HG03442 (cell line): Measurements from ENCODE around the gene C6orf62.
A peak's percentile ranks its signal among the peaks of the same experiment; 100 is the strongest.
"Not testable (repeated sequence)": the region's sequence is repeated elsewhere in the genome, so short reads cannot be mapped to it uniquely, and the experiment has no call there.

Experiments
- ATAC-seq: cut with Tn5 transposase; IDR thresholded peaks from one replicate; pipeline ENCODE4 v1.9.1; 2021; ENCODE audit warnings: mild to moderate bottlenecking, moderate library complexity; ENCODE audit not compliant: unreplicated experiment

The C6orf62 gene

DNA sequence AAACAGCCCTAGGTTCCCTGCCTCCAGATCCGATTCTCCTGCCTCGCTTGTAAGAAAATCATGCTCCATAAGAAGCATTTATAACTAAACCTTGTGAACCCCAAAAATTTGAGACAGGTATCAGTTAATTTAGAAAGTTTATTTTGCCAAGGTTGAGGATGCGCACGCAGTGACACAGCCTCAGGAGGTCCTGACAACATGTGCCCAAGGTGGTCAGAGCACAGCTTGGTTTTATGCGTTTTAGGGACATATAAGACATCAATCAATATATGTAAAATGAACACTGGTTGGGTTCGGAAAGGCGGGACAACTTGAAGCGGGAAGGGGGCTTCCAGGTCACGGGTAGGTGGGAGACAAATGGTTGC, 50.0 kb downstream of the C6orf62 start:
- ATAC-seq: no peak

DNA sequence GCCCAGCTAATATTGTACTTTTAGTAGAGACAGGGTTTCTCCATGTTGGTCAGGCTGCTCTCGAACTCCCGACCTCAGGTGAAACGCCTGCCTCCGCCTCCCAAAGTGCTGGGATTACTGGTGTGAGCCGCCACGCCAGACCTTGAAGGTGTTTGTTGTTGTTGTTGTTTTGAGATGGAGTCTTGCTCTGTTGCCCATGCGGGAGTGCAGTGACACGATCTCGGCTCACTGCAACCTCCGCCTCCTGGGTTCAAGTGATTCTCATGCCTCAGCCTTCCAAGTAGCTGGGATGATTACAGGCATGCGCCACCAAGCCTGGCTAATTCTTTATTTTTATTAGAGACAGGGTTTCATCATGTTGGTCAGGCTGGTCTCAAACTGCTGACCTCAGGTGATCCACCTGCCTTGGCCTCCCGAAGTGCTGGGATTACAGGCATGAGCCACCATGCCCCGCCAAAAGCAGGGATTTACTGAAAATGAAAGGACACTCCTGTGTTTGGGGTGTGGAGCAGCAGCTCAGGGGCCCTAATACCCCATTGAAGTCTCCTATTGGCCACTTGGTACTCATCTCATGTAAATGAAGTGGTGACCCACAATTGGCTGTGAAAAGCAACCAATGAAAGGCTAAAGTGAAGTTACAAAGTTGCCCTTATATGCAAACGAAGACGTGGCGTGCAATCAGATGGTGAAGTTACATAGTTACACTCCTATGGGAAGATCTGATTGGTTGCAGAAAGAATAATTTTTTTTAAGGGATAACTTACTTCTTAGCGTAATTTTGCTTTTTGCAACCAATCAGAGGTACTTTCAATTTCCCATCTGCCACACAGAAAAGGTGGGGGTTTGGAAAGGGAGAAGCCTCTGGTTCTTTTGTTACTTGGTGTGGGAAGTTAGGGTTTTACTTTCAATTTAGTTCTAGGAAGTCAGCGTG, 50.6 kb downstream of the C6orf62 start:
- ATAC-seq: not testable (repeated sequence)

DNA sequence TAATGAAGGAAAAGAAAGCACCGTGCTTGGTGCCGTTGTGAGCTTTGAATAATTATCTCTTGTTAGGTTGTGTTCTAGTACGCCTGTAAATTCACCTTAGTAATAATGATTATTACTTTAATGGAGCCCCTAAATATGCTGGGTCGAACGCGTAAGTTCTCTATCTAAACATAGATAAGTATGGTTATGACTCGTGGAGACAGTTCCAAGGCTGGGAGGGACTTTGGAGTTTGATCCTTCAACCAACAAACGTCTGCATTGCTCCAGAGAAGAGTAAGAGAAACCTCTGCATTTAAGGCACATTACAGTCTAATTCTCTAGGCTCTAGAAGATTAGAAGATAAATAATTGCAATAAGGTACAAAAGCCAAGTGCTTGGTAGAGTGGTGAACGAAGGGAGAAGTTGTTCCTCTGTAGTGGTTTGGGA, 51.6 kb downstream of the C6orf62 start:
- peak; percentile 0 for ATAC-seq

DNA sequence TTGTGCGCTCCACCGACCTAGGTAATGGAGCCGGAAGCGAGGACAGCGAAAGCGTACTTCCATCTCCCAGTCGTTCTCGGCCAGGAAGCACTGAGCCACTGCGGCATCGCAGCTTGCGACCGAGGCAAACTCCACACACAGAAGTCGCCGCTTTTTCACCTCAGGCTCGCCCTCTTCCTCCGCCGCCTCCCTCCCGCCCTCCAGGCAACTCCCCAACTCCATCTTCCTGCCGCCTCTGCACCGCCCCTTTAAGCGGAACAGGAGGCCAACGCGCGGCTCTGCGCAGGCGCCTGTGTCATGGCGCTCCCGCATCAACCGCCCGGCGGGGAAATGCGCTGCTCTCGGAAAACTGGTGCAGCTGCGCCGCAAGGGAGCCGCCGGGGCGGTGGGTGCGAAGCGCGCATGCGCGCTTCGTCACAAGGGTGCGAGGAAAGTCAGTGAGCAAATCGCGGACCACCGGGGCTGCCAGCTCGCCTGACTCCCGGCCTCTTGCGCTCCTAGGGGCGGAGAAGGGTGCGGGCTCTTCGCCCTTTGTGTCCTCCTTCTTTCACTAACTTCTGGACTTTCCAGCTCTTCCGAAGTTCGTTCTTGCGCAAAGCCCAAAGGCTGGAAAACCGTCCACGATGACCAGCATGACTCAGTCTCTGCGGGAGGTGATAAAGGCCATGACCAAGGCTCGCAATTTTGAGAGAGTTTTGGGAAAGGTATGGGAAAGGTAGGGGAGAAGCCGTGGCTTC, 52.1 kb downstream of the C6orf62 start, which contains the start of the genes ACOT13 and TDP2:
ACOT13 (plus strand) TSS at position 437 of the 737 bp plus-strand sequence; CDS start at position 624, 187 bp downstream.
TDP2 (minus strand) TSS at position 259 of the 737 bp plus-strand sequence; CDS start at position 222, 37 bp downstream.
- peak; percentile 94 for ATAC-seq

DNA sequence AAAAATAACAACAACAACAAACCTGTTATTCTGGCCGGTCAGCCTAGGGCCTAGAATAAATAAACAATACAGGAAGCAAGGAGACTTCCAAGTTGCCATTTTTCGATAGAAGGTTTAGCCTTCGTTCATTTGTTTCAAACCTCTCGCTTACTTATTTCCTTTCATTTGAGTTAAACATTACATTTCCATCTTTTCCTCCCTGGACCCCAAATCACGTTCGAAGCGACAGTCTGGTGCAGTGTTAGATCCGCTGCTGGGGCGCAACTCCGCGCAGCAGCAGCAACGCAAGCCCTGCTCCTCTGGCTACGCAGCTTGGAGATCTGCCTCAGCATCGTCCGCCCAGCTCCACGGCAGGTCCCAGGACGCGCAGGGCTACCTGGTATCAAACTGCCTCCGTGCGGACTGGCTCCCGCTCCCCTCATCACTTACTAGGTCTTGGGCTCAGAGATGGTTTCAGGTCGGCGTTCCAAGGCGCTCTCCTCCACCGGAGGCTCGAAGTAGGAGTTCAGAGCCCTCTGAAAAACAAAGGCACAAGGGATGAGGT, 52.8 kb downstream of the C6orf62 start:
- ATAC-seq: peak; percentile 25

DNA sequence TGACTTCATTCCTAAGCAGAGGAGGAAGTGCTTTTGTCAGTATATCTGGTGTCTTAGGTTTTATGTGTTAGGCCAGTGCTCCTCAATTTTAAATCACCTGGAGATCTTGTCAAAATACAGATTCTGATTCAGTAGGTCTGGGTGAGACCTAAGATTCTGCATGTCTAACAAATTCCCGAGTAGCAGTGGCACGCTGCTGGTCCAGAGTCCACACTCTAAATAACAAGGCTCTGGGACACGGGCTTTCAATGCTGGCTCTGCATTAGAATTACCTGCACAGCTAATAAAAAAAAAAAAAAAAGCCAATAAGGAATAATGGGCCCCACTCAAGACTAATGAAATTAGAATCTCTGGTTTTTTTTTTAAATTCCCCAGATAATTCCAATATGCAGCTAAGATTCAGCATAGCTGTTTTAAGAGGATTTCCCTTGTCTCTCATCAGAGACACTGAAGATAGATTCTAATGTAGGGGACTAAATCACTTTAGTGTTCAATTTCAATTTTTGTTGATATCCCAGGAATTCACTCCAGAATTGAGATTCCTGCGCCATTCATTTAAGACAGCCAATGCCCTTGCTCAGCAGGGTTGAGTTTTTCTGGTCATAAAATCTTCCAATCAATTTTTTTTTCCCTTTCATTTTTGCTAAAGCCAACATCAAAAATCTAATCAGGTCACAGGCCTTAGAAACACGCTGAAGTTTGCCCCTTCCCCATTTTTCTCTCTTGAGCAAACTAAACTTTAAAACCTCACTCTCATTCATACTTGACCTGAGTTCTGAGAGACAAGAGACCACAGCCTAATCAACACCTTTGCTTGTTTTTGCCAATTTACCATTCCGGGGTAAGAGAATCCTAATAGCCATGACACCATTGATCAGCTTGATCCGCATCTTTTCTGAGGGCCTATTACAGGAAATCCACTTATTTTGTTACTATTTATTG, 54.6 kb downstream of the C6orf62 start:
- no peak for ATAC-seq

DNA sequence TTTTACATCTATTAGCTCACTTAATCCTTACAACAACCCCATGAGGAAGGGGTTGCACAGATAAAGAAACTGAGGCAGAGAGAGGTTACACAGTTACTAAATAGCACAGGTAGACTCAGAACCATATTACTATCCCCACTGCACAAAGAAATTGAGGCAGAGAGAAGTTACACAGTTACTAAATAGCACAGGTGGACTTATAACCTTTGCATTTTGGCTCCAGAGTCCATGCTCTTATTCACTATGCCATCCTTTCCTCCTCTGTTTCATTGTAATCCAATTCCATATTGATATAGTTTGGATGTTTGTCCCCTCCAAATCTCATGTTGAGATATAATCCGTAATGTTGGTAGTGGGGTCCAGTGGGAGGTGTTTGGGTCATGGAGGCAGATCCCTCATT, 55.8 kb downstream of the C6orf62 start:
- no peak for ATAC-seq

DNA sequence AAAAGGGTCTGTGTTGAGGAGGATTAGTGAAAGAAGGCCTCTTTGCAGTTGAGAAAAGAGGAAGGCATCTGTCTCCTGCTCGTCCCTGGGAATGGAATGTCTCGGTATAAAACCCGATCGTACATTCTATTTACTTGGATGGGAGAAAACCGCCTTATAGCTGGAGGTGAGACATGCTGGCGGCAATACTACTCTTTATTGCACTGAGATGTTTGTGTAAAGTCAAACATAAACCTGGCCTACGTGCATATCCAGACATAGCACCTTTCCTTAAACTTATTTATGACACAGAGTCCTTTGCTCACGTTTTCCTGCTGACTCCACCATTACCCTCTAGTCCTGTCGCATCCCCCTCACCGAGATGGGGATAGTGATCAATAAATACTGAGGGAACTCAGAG, 56.7 kb downstream of the C6orf62 start:
- no peak for ATAC-seq

DNA sequence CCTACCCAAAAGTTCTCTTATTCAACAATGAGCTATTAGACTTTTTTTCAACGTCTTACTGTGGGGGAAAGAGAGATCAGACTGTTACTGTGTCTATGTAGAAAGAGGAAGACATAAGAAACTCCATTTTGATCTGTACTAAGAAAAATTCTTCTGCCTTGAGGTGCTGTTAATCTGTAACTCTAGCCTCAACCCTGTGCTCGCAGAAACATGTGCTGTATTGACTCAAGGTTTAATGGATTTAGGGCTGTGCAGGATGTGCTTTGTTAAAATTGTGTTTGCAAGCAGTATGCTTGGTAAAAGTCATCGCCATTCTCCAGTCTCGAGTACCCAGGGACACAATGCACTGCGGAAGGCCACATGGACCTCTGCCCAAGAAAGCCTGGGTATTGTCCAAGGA, 57.2 kb downstream of the C6orf62 start:
- ATAC-seq: not testable (repeated sequence)

DNA sequence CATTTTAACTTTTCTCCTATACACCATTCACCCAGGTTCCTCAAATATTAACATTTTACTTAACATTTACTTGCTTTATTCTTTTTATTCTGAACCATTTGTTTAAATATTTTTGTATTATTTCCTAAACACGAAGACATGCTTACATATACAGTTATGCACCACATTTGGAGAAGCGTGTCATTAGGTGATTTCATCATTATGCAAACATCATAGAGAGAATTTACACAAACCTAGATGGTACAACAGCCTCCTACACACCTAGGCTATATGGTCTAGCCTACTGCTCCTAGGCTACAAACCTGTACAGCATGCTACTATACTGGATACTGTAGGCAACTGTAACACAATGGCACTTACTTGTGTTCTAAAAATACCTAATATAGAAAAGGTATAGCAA, 58.8 kb downstream of the C6orf62 start:
- no peak for ATAC-seq

DNA sequence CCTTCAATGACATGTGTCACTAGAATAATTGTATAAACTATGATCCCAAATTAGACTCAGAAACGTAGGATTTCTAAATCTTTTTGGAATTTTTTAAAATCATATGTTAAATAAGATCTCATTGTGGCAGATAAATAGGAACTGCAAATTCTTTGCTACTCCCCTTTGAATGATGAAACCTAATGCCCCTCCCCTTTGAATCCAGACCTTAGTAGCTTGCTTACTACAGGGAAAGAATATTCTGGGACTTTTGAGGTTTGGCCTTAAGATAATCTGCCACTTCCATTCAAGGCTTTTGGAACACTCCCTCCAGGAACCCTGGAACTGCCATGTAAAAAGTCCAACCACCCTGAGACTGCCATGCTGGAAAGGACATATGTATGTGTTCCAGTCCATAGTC, 59.4 kb downstream of the C6orf62 start:
- no peak for ATAC-seq

DNA sequence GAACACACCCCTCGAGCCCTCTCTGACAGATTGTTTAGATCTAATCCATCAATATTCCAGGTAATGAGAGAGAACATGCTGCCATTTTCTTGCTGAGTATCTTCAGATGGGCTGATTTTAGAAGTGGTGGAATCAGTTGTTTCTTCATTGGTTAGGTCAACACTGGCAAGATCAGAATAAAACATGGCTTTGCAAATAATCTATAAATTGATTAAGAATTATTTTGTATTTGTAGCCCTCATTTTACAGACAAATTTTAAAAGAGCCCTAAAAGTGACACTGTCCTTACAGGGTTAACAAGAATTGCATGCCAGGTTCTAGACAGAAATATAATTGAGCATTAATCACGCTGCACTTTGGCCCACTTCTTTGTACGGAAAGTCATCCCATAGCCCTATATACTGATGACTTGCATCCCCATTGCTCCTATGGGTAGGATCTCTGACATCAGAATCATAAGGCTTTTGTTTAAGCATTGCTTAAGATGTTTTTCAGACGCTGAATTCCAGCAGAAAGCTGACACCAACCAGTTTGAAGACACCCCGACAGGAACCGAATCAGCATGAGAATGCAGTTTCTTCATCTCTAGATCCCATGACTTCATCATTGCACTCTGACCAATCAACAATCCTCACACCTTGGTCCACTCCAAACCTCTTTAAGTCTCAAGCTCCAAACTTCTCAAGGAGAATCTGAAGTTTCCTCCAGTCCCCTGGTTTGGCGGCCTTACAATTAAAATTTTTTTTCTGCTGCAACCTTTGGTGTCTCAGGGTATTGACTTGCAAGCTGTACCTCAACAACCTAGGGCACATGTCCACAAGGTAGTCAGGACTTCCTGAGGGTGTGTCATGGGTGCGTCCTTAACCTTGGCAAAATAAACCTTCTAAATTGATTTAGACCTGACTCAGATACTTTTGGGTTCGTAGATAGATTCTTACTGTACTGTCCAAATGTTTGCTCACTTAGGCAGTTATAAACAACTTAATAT, 60.1 kb downstream of the C6orf62 start:
- no peak for ATAC-seq

DNA sequence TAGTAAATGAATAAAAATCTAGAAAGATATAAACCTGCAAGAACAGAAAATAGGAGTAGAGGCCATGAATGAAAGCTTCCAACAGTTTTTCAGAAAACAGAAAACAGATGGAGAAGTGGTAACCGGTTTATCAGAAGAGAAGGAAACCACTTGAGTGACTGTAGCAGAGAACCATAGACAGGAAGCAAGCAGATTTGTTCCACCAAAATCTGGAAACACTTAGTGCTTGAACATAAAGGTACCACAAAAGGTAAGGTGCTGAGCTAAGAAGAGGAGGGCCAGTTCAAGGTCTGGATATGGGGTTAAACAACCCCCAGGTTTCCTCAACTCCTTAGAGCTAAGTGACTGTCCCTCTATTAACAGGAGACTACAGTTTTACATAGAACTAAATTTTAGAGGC, 63.7 kb downstream of the C6orf62 start:
- no peak for ATAC-seq
